Skin epidermis (tissue), 12 donors: Measurements from ENCODE around the gene OSBPL8.

ENCODE experiments used
- H3K27ac ChIP-seq, 21 experiments: fragments of 200-600 bp; sonication (generic) in 11 of 21; one replicate each; pipeline ENCODE4 v1.5.0; 2020; ENCODE audit warnings: mild to moderate bottlenecking in 3 of 21, inconsistent platforms in 2 of 21, moderate library complexity in 2 of 21
- H3K4me3 ChIP-seq, 7 experiments: fragments of 200-600 bp; sonication (generic) in 2 of 7; one replicate each; pipeline ENCODE4 v1.5.0; 2020; ENCODE audit warnings: inconsistent platforms in 2 of 7, mild to moderate bottlenecking in 2 of 7, moderate library complexity in 1 of 7

Gene OSBPL8

DNA sequence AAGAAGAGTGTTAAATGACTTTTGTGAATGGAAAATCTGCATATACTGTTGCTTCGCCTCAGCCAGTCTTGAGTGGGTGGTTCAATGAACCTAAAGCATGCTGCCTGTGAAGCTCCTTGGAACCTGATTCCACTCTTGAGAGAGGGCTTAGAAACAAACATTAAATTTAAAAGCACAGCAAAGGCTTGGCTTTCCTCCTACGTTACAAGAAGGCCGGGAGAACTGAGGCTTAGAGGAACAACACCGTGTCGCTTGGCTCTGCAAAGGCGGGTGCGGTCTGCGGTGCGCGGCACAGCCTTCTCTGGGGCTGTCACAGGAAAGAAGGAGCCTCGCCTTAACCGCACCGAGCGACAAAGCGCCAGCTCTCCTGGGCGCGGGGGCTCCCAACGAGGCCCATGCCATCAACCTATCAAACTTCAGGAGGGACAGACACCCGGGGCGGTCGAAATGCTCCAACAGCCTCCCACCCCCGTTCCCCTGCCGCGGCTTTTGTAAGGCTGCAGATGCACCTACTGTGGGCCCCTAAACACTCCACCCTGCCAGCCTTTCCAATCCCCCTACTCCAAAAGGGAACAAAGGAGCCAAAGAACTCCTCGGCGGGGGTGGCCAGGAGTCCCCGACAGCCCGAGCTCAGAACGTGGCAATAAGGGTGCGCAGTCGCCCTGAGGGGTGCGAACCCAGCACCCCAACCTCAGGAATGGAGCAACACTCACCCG, 729 bp downstream of the OSBPL8 start:
- H3K4me3 ChIP-seq: peak overlapping the region; percentile 55 to 99 (median 86)
- H3K27ac ChIP-seq: peak overlapping the region; percentile 81 to 99 (median 93)

DNA sequence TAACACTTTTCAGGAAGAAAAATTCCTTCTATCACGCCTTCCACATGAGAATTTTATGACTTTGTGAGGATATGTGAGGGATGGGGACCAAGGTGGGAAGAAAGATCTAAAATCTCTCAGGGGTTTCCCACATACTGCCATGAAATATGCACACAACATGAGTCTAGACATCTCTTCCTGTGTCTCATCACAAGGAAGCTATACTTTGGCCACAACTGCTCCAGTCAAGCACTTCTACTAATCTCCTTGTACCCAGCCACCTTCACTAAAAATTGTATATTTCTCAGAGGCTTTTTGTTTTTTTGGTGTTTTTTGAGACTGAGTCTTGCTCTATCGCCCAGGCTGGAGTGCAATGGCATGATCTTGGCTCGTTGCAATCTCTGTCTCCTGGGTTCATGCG, 3.2 kb downstream of the OSBPL8 start:
- Histone ChIP-seq H3K27ac (no peak overlapping the region), H3K4me3 (no peak overlapping the region)

GRCh38 chr12:76555797-76556196, 3.8 kb downstream of the OSBPL8 start:
- H3K27ac ChIP-seq: no peak overlapping the region
- H3K4me3 ChIP-seq: no peak overlapping the region

DNA sequence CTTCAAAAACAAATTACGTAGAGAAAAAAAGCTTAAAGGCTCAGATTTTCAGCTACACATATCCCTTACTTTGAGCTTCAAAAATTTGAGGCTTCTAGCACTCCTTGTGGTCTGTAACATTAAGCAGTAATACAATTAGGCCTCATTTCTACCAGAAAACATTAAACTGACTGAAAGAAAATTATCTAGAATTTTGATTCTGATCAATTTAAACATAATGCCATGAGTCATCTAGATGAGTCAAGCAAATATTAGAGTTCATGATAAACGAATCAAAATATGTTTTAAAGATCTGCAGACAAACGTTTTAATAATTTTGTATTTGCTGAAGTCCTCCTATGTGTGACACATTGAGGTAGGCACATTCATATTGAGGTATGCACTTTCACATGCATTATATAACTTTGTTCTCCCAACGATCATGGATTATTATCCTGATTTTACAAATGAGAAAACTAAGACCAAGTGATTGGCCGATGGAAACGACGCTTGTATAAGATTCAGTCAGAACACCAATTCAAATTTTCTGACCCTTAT, 4.3 kb downstream of the OSBPL8 start:
- no peak overlapping the region for H3K4me3 ChIP-seq
- peak overlapping the region in 2 of 21 experiments; percentile 16 to 23 for H3K27ac ChIP-seq

- no peak overlapping the region for H3K4me3 ChIP-seq
Observed at GRCh38 chr12:76554405-76555230, 5.0 kb downstream of the OSBPL8 start.

GRCh38 chr12:76552343-76552938, 7.1 kb downstream of the OSBPL8 start:
- no peak overlapping the region for H3K27ac ChIP-seq
- H3K4me3 ChIP-seq: no peak overlapping the region

More at GRCh38 chr12:76554405-76555230, 5.0 kb downstream of the OSBPL8 start:
- peak overlapping the region in 5 of 21 experiments; percentile 7 to 53 (median 33) for H3K27ac ChIP-seq

DNA sequence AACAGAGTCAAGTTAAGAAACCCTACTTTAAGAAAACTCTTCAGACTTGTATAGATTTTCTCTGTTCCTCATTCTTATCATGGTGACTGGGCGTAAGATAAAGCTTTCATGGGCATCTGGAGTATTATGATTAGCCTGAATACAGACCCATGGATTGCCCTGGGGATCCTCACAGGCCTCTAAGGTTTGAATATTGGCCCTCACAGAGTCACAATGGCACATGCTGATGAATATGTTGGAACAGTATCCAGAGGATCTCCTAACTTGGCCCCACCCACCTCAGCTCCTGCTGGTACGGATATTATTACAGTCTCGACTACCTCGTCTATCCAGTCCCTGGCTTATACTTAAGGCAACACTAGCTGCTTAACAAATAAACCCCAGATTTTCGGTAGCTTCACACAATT, 8.1 kb downstream of the OSBPL8 start:
- Histone ChIP-seq H3K4me3 (no peak overlapping the region), H3K27ac (no peak overlapping the region)

GRCh38 chr12:76549131-76549530, 10.4 kb downstream of the OSBPL8 start:
- H3K27ac ChIP-seq: no peak overlapping the region
- no peak overlapping the region for H3K4me3 ChIP-seq

GRCh38 chr12:76548222-76548837, 11.2 kb downstream of the OSBPL8 start:
- Histone ChIP-seq H3K4me3 (no peak overlapping the region), H3K27ac (no peak overlapping the region)

- H3K27ac ChIP-seq: no peak overlapping the region
Observed at GRCh38 chr12:76547526-76547925, 12.0 kb downstream of the OSBPL8 start.

GRCh38 chr12:76546889-76547288, 12.7 kb downstream of the OSBPL8 start:
- no peak overlapping the region for H3K27ac ChIP-seq
- no peak overlapping the region for H3K4me3 ChIP-seq

More at GRCh38 chr12:76547526-76547925, 12.0 kb downstream of the OSBPL8 start:
- H3K4me3 ChIP-seq: no peak overlapping the region

- Histone ChIP-seq H3K4me3 (no peak overlapping the region), H3K27ac (no peak overlapping the region)
Observed at GRCh38 chr12:76545486-76545885, 14.1 kb downstream of the OSBPL8 start.

DNA sequence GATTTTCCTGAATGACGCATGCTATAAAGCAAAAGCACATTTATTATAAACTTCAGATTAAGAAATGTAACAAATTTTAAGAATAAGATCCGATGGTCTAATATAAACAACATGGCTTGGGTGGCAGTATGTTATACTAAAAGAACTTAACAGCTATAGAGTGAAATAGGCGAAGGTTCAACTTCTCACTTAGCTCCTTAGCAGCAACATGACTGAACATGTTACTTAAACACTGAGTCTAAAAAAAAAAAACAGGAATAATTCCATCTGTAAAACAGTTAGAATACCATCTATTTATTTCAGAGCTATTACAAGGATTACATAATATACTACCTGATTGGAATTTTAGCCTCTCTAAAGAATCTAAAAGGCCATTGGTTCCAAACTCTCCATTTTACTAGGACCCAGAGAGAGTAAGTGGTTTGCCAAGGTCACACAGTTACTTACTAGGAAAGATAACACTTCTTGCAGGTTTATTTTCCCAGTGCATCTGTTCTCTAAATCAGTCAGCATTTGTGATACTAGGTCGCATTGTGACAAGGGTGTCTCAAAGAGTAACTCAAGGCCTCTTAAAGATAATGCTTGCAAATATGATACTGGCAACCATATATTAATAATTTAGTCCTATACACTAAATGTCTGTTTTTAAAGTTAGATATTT, 14.8 kb downstream of the OSBPL8 start:
- no peak overlapping the region for H3K4me3 ChIP-seq

DNA sequence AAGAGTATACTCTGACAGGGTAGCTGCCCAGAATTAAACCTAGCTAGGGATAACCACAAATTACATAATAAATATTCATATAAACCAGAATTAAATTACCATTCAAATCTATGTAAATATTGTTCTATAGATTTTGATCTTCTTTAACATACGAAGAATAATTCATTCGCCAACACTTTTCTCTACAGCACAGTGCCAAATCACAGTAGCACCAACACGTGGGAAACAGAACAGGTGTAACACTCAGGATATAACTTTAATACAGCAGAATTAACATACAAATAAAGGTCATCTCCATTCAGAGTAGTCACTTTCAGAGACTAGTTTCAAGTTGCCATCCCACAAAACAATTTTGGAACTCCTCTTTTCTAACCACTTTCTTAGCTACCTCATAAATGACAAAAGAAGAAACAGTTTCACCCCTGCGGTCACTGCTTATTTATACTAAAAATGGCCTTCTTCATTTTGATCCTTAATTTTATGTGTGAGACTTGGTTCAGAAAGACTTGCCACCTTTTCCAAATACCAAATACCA, 15.7 kb downstream of the OSBPL8 start:
- Histone ChIP-seq H3K27ac (no peak overlapping the region), H3K4me3 (no peak overlapping the region)

More for the DNA sequence above, 14.8 kb downstream of the OSBPL8 start:
- no peak overlapping the region for H3K27ac ChIP-seq

- no peak overlapping the region for H3K27ac ChIP-seq
- no peak overlapping the region for H3K4me3 ChIP-seq
Observed at GRCh38 chr12:76542908-76543307, 16.7 kb downstream of the OSBPL8 start.

GRCh38 chr12:76539727-76540126, 19.8 kb downstream of the OSBPL8 start:
- no peak overlapping the region for H3K4me3 ChIP-seq
- H3K27ac ChIP-seq: no peak overlapping the region

DNA sequence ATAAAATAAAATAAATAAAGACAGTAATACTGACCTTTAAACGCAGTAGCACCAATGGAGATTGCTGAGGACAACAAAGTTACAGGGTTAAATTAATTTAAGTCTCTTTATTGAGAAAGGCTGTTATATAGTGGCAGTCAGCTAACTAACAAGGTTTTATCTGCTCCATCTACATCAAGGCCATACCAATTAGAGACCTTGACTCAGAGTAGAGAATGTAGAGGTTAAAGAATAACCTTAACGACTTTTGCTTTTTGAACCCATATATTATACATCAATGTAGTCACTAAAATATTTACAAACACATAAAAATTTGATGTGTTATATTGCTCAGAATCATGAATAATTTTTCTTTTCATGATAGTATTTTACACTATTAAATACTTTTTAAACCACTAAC, 21.6 kb downstream of the OSBPL8 start:
- Histone ChIP-seq H3K4me3 (no peak overlapping the region), H3K27ac (no peak overlapping the region)

DNA sequence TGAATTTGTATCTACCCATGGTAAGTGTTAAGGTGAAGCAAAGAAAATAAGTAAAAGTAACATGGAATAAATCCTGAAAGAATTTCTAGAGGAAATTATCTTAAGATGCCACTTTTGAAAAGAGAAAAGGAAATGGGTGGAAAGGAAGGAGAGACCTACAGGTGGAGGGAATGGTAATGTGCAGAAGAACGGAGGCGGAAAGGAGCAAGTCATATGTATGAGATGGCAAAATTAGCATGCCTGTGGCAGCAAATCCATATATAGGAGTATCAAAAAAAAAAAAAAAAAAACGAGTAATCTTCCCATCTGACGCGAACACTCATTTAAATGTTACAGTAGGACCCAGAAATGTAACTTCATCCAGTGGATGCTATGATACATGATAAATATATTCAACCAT, 23.0 kb downstream of the OSBPL8 start:
- Histone ChIP-seq H3K27ac (no peak overlapping the region), H3K4me3 (no peak overlapping the region)

DNA sequence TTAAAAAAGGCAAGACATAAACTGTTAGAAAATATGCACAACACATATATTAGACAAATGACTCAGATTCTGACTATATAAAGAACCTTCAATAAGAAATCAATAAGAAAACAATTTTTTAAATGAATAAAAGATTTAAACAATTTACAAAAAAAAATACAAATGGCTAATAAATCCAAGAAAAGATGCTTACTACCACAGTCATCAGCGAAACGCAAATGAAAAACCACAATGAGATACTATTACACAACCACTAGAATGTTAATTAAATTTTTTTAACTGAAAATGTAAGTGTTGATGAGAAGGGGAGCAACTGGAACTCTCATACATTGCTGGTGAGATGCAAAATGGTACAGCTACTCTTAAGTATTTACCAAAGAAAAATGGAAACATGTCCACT, 24.4 kb downstream of the OSBPL8 start:
- Histone ChIP-seq H3K27ac (no peak overlapping the region), H3K4me3 (no peak overlapping the region)
